Measurements from ENCODE around the gene PLXNA2. TPM values are rescaled to one million over a fixed set of nuclear protein-coding genes. Genes with fewer than 3 reads are reported as not detected.

PLXNA2 gene
- polyA plus RNA-seq, 1 of the 3 experiments (the other 2 are of a cell fraction) = 8.5 TPM

DNA sequence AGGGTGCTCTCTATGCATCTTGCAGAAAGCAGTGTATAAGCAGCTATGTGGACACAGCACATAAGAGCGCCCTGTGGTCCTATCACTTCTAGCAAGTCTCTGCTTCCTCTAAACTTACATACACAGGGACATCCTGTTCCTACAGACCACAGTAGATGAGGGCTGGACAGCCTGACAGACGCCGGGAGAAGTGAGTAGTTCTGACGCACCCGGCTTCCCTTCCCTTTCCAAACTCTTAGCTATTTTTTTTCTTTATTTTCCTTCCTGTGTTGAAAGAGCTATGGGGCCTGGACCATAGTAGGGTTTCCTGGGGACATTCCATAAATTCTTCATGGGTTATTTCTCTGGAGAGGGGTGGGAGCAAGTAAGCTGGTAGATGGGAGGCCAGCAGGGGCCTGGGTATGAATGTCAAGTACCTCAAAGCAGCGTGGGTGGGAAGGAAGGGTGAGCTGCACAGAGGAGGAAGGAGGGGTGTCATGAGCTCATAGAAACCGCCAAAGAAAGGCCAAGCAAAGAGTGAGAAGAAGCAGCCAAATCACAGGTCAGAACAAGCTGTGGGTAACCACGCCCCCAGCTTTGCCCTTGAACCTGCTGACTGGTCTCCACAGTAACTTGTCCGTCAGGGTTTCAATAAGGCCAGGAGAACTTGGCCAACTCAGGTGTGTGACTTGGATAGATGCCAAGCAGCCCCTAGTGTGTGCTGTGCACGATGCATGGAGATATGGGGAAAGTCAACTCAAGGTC, 36.6 kb downstream of the PLXNA2 start:
- ChIA-PET POLR2A (no interaction called here), CTCF (interaction anchor here (0.8 to 2.3 kb wide), 2 partner anchors 14 to 31 kb away, joined by 3 to 9 read pairs; no protein-coding TSS in a partner anchor)
- peaks cover 21 to 33% of the 10 kb centered on the region in 2 experiments for H3K4me1 ChIP-seq (ENCODE audit: control insufficient read depth in 1 of 2, insufficient read depth in 2 of 2, low read depth in 1 of 2, low read length in 1 of 2)
- 56% methylated on average over 9 of the region's 10 CpGs for whole genome bisulfite sequencing (ENCODE audit: low lambda C conversion rate)
- H3K36me3 ChIP-seq (replicated peaks in 1 of 2; ENCODE audit: control insufficient read depth in 1 of 2, insufficient read depth in 2 of 2, low read length in 1 of 2) = peaks cover 14 to 35% of the 10 kb centered on the region in 2 experiments
- peak overlapping the region; percentile 6; the same call in 1 of the 2 replicates for H3K4me2 ChIP-seq
- no peak overlapping the region for H2AFZ ChIP-seq (ENCODE audit: low read depth)
- H3K9ac ChIP-seq = peak overlapping the region; percentile 46; the same call in 1 of the 2 replicates
- no peaks in the 10 kb centered on the region for H3K9me3 ChIP-seq
- H4K20me1 ChIP-seq (ENCODE audit: insufficient read depth) = no peaks in the 10 kb centered on the region
- TF ChIP-seq GABPA (IDR thresholded peaks at IDR 0.05; ENCODE audit: low read depth) = peak; percentile 43; the same call in 1 of the 2 replicates
- TF ChIP-seq, protein P1, sequence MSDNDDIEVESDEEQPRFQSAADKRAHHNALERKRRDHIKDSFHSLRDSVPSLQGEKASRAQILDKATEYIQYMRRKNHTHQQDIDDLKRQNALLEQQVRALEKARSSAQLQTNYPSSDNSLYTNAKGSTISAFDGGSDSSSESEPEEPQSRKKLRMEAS (IDR thresholded peaks at IDR 0.05; ENCODE audit: low read depth) = peak; percentile 38; the same call in 1 of the 2 replicates
- no peak for TF ChIP-seq YY1 (IDR thresholded peaks at IDR 0.05; ENCODE audit: low read depth)
- TF ChIP-seq, protein P2, sequence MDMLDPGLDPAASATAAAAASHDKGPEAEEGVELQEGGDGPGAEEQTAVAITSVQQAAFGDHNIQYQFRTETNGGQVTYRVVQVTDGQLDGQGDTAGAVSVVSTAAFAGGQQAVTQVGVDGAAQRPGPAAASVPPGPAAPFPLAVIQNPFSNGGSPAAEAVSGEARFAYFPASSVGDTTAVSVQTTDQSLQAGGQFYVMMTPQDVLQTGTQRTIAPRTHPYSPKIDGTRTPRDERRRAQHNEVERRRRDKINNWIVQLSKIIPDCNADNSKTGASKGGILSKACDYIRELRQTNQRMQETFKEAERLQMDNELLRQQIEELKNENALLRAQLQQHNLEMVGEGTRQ (IDR thresholded peaks at IDR 0.05; ENCODE audit: borderline replicate concordance, low read depth, low read length) = no peak
- TF ChIP-seq, protein P3, sequence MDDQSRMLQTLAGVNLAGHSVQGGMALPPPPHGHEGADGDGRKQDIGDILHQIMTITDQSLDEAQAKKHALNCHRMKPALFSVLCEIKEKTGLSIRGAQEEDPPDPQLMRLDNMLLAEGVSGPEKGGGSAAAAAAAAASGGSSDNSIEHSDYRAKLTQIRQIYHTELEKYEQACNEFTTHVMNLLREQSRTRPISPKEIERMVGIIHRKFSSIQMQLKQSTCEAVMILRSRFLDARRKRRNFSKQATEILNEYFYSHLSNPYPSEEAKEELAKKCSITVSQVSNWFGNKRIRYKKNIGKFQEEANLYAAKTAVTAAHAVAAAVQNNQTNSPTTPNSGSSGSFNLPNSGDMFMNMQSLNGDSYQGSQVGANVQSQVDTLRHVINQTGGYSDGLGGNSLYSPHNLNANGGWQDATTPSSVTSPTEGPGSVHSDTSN (IDR thresholded peaks at IDR 0.05) = no peak; the same call in none of the 2 replicates
- TF ChIP-seq TCF12 (IDR thresholded peaks at IDR 0.05) = peak; percentile 58; the same call in 1 of the 2 replicates
- 0 out of 2 replicates have a peak, but pooled peaks have one; percentile 19 for TF ChIP-seq JUND (IDR thresholded peaks at IDR 0.05)
- TF ChIP-seq, protein P4, sequence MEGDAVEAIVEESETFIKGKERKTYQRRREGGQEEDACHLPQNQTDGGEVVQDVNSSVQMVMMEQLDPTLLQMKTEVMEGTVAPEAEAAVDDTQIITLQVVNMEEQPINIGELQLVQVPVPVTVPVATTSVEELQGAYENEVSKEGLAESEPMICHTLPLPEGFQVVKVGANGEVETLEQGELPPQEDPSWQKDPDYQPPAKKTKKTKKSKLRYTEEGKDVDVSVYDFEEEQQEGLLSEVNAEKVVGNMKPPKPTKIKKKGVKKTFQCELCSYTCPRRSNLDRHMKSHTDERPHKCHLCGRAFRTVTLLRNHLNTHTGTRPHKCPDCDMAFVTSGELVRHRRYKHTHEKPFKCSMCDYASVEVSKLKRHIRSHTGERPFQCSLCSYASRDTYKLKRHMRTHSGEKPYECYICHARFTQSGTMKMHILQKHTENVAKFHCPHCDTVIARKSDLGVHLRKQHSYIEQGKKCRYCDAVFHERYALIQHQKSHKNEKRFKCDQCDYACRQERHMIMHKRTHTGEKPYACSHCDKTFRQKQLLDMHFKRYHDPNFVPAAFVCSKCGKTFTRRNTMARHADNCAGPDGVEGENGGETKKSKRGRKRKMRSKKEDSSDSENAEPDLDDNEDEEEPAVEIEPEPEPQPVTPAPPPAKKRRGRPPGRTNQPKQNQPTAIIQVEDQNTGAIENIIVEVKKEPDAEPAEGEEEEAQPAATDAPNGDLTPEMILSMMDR (IDR thresholded peaks at IDR 0.05) = no peak; the same call in 1 of the 2 replicates
- peak in 1 of 2 experiments; percentile 65; a peak in 1 of 4 replicates for TF ChIP-seq EP300 (IDR thresholded peaks at IDR 0.05; ENCODE audit: borderline replicate concordance in 1 of 2, low read depth in 1 of 2, low read length in 1 of 2)
- TF ChIP-seq ELF1 (IDR thresholded peaks at IDR 0.05) = no peak
- peak; percentile 29; the same call in 1 of the 2 replicates for TF ChIP-seq FOSL2 (IDR thresholded peaks at IDR 0.05; ENCODE audit: borderline replicate concordance, low read depth)
- TF ChIP-seq, protein P5, sequence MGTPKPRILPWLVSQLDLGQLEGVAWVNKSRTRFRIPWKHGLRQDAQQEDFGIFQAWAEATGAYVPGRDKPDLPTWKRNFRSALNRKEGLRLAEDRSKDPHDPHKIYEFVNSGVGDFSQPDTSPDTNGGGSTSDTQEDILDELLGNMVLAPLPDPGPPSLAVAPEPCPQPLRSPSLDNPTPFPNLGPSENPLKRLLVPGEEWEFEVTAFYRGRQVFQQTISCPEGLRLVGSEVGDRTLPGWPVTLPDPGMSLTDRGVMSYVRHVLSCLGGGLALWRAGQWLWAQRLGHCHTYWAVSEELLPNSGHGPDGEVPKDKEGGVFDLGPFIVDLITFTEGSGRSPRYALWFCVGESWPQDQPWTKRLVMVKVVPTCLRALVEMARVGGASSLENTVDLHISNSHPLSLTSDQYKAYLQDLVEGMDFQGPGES (IDR thresholded peaks at IDR 0.05; ENCODE audit: low read depth, low read length) = no peak
- TF ChIP-seq, protein P6, sequence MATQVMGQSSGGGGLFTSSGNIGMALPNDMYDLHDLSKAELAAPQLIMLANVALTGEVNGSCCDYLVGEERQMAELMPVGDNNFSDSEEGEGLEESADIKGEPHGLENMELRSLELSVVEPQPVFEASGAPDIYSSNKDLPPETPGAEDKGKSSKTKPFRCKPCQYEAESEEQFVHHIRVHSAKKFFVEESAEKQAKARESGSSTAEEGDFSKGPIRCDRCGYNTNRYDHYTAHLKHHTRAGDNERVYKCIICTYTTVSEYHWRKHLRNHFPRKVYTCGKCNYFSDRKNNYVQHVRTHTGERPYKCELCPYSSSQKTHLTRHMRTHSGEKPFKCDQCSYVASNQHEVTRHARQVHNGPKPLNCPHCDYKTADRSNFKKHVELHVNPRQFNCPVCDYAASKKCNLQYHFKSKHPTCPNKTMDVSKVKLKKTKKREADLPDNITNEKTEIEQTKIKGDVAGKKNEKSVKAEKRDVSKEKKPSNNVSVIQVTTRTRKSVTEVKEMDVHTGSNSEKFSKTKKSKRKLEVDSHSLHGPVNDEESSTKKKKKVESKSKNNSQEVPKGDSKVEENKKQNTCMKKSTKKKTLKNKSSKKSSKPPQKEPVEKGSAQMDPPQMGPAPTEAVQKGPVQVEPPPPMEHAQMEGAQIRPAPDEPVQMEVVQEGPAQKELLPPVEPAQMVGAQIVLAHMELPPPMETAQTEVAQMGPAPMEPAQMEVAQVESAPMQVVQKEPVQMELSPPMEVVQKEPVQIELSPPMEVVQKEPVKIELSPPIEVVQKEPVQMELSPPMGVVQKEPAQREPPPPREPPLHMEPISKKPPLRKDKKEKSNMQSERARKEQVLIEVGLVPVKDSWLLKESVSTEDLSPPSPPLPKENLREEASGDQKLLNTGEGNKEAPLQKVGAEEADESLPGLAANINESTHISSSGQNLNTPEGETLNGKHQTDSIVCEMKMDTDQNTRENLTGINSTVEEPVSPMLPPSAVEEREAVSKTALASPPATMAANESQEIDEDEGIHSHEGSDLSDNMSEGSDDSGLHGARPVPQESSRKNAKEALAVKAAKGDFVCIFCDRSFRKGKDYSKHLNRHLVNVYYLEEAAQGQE (IDR thresholded peaks at IDR 0.05; ENCODE audit: low read depth, low read length) = peak; percentile 35; the same call in 1 of the 2 replicates
- TF ChIP-seq RFX5 (IDR thresholded peaks at IDR 0.05; ENCODE audit: low read length) = no peak
- TF ChIP-seq GATA2 (CRISPR knock-in tag; IDR thresholded peaks at IDR 0.05) = no peak
- TF ChIP-seq SIN3A (IDR thresholded peaks at IDR 0.05; ENCODE audit: borderline replicate concordance, low read depth, low read length) = no peak
- TF ChIP-seq MEF2A (IDR thresholded peaks at IDR 0.05; ENCODE audit: borderline replicate concordance, low read depth) = peak; percentile 43; the same call in 1 of the 2 replicates
- TF ChIP-seq RXRA (IDR thresholded peaks at IDR 0.05; ENCODE audit: borderline replicate concordance, low read depth) = 0 out of 2 replicates have a peak, but pooled peaks have one; percentile 37
- no peak for TF ChIP-seq TAF1 (IDR thresholded peaks at IDR 0.05; ENCODE audit: borderline replicate concordance, low read depth, low read length)
- H3K9me2 ChIP-seq = no peaks in the 10 kb centered on the region
- H3K4me3 ChIP-seq (ENCODE audit: low read depth in 2 of 2, low read length in 1 of 2) = no peak overlapping the region
- no peak for DNase-seq
- peaks cover 53% of the 10 kb centered on the region for H3F3A ChIP-seq (replicated peaks; ENCODE audit: insufficient read depth)
- no peaks in the 10 kb centered on the region for H3K27me3 ChIP-seq (ENCODE audit: insufficient read depth)
- H3K27ac ChIP-seq (ENCODE audit: low read depth in 2 of 2, low read length in 1 of 2) = peak overlapping the region; percentile 30 to 83; a peak in 3 of 4 replicates
- H3K79me2 ChIP-seq (ENCODE audit: insufficient read depth) = peaks cover 83% of the 10 kb centered on the region

All from SK-N-SH (cell line).